ENCODE results near the gene GJD3.

GJD3 gene

DNA sequence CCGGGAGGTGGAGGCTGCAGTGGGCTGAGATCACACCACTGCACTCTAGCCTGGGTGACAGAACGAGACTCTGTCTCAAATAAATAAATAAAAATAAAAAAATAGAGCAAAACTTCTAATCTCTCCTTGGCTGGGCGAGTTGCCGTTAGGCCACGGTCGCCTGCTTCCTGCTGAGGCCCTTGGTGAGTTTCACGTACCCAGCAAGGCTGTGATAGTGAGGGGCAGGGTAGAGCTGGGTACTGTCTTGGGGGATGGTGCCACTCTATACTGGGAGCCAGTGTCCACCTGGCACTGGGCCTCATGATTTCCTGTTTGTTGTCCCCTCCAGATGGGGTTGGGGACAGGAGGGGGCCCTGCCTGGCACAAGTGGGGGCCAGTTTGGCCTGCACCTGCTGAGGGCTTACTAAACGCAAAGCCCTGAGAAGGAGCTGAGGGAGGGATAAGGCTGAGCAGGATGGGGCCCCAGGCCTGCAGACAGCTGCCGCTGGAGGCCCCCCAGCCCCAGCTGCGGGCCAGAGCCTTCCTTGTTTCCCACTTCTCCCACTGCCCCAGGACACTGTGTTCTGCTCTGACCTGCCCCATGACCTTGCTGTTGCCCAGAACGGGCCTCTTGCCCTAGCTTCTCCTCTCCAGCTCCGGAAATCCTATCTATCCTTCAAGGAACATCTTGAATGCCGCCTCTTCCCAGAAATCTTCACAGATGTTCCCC is 25.4 kb downstream of the GJD3 start:
- no peak for DNase-seq

GRCh38 chr17:40338058-40338457 is 26.5 kb downstream of the GJD3 start:
- DNase-seq, result peak in 2 of 3 donors; percentile 35 to 53

DNA sequence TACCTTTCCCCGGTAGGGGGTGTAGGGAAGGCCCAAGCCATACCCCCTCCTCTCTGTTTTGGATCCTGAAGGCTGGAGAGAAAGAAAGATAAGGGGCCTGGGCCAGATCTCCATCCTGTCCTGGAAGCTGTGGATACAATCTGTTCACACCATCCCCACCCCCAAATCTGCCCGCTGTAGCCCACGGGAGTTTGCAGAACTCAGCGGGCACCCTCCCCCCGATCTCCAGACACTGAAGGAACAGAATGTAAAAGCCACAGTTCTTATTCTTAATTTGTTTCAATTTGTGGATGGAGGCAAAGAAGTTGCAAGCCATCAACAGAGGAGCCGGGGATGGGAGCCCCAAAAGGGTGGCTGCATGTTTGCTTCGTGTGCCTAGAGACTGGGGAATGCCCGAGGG is 27.2 kb downstream of the GJD3 start:
- DNase-seq, result no peak

- no peak for DNase-seq
These were observed 28.9 kb downstream of the GJD3 start for GRCh38 chr17:40335620-40336019.

DNA sequence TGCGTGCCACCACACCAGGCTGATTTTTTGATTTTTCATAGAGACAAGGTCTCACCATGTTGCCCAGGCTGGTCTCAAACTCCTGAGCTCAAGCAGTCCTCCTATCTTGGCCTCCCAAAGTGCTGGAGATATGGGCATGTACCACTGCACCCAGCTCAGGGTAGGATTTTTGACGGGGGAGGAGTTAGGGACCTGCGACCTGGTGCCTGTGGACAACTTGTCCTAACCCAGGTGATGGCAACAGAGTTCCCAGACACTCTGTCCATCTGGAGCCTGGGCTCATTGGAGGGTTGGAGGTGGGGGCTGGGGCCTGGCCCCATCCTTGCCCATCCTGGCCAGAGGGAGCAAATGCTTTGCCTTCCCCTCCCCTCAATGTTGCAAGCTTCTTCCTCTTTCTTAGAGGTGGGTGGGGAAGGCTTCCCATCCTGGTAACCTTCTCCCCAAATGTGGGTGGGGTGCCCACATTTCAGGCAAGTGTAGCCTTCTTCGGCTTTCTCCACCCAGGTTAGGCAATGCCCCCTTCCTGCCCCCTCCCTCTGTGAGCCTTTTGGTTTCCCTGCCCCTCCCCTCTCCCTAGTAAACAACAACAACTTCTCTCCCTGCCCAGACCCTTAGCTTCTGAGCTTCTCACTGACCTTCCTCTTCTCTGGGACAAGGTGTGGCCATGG is 30.6 kb downstream of the GJD3 start:
- DNase-seq, result peak; percentile 73 to 80 (median 77)

- no peak for DNase-seq
These were observed 32.5 kb downstream of the GJD3 start for GRCh38 chr17:40331743-40332641.

DNA sequence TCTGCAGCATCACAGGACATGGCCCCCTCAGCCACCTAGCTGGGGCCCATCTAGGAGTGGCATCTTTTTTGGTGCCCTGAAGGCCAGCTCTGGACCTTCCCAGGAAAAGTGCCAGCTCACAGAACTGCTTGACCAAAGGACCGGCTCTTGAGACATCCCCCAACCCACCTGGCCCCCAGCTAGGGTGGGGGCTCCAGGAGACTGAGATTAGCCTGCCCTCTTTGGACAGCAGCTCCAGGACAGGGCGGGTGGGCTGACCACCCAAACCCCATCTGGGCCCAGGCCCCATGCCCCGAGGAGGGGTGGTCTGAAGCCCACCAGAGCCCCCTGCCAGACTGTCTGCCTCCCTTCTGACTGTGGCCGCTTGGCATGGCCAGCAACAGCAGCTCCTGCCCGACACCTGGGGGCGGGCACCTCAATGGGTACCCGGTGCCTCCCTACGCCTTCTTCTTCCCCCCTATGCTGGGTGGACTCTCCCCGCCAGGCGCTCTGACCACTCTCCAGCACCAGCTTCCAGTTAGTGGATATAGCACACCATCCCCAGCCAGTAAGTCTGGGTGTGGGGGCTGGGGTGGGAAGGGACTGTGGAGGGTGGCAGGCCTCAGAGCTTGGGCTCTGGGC is 33.6 kb downstream of the GJD3 start:
- DNase-seq, result no peak

GRCh38 chr17:40329839-40330794 is 34.4 kb downstream of the GJD3 start:
- DNase-seq, result peak in 2 of 3 donors; percentile 70 to 72

DNA sequence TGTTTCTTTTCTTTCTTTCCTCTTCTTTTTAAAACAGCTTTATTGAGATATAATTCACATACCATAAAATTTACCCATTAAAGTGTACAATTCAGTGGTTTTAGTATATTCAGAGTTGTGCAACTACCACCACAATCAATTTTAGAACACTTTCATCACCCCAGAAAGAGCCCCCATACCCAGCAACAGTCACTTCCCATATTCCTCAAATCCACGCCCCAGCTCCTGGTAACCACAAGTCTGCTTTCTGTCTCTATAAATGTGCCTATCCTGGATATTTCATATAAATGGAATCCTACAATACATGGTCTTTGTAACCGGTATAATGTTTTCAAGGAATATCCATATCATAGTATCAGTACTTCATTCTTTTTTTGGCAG is 36.2 kb downstream of the GJD3 start:
- DNase-seq, result no peak

DNA sequence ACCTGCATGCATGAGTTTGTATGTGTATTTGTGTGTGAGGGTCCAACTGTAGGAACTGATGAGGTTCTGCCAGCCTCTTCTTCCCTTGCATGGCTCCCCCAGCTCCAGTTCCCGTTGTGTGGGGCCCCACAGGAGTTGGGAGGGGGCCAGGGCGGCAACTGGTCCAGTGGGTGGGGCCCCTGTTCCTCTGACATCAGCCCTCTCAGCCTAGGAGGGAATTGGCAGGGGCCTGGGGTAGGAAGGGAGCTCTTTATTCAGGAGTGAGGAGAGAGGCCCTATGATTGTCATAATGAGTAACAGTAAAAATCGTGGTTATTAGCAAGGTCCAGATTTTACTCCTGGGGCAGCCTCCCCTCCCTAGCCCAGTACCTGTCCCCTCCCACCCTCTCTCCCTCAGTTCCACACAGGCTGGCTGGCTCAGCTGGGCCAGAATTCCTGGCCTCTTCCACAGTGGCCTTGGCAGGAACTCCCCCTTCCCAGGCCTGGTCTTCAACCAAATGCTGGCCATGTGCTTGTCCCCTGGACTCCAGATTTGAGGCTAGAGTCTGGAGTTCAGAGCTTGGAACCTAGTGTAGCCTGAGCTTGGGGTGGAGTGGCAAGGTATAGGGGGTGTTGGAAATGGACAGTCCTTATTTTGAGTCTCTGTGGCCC is 36.7 kb downstream of the GJD3 start:
- DNase-seq, result no peak

DNA sequence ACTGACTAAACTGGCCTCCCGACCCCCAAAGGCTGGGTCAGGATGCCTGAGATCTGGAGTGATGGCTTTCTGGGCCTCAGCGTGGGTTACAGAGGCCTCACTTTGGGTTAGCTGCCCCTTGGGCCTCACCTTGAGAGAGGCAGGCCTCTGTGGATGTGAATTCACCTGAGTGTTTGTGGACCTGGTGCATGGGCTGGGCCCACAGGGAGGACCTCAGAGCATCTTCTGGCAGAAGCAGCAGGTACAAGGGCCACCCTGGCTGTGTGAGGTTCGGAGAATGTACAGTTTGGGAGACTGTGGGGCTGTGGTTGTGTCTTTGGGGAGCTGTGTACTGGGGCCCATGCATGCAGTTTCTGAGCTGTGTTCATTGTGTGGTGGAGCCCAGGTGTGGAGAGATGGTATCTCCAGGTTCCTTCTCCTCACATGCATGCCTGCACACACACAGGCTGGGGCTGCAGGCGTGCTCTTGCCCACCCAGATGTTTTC is 37.2 kb downstream of the GJD3 start:
- no peak for DNase-seq

GRCh38 chr17:40326832-40327199 is 37.7 kb downstream of the GJD3 start:
- DNase-seq, result no peak

GRCh38 chr17:40326014-40326831 is 38.3 kb downstream of the GJD3 start:
- DNase-seq, result peak in 2 of 3 donors; percentile 50 to 59

DNA sequence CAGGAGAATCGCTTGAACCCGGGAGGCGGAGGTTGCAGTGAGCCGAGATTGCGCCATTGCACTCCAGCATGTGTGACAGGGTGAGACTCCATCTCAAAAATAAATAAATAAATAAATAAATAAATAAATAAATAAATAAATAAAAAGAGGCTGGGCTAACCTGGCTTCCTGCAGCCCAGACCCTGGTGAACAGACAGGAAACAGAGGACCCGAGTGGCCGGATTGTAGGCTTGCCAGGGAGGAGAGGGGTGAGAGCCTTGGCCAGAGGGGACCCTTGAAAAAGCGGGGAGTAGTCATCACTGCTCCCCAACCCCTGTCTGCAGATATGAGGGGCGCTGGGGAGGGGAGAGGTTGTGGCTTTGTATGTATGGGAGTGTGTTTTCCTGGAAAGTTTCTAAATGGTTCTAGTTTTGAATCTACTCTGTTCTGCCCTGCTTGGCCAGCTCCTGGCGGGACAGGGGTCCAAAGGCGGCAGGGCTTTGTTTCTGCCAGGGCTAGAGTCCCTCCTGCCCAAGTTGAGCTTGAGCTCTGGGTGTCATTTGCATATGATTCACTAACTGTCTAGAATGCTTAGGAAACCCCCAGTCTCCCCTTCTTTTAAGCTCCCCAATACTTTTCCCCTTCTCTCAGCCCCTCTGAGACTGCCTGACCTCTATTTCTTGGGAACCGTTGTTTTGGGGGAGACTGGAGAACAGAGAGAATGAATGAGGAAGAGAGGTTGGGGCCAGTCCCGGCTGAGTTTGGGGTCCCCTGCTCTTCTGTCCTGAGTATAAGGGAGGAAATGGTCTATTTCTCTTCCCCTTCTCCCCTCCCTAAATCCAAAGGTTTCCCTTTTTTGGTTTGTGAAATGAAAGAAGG is 39.2 kb downstream of the GJD3 start:
- DNase-seq, result peak; percentile 65 to 69 (median 66)

GRCh38 chr17:40323391-40324381 is 40.9 kb downstream of the GJD3 start:
- peak in 2 of 3 donors; percentile 54 to 61 for DNase-seq

DNA sequence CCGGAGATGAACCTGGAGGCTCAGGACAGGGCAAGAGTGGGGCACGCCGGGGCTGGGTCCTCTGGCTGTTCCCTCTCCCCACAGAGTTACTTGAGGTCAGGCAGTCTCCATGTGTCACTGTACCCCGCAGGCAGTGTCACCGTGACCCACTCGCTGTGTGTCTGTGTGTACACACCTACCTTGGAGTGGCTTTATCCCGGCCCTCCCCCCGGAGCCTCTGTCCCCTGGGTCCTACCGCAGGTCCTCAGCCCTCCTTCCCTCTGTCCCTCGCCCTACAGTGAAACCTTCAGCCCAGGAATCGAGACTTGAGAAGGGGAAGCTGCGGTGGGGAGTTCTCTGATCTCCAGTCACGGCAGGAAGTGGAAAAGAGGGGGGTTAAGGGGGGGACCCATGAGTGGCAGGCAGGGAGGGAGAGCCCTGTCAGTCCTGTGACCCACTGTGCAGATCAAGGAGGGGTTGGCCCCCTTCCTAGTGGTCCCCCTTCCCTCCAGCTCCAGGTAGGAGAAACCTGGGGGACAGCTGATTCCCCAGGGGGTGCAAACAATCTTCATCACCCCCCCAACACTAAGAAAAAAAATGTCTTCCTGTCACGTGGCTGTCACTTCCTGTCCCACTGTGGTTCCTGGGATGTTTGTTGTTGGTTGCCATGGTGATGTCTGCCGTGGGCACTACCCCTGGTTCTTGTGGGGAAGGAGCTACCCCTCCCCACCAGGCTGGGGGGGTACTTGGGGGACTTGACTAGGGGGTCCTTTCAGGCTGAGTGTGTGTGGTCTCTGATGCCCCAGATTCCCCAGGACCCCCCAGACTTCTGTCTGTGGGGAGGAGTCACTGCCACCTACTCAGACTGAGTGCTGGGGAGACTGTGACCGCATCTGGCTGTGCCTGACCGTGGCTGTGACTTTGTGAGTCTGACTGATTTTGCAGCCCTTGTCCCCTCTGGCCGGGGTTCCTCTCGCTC is 41.9 kb downstream of the GJD3 start:
- DNase-seq, result peak; percentile 93

DNA sequence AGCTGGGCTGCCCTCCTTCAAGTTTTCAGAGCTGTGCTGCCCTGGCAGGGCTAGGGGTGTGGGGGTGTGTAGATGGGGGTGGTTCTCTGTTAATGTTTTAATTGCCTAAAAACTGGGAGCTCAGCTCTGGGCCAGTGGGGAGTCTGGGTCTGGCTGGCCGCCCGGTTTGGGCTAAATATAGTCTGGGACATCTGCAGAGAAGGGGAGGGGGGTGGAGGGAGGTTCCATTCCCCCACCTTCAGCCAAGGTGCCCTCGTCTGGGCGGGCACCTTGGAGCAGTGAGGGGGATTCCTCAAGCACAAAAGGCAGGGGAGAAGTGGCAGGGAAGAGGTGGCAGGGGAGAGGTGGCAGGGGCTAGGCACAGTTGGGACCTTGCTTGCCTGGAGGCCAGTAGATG is 42.6 kb downstream of the GJD3 start:
- DNase-seq, result no peak
